Stimulated activated CD8-positive, alpha-beta memory T cell treated with anti-CD3 and anti-CD28 coated beads, Interleukin-7, amount 100 ng/mL, for 24 hours (primary cell): ENCODE data around the gene ATP6V1E1.
"Not testable (repeated sequence)": the region's sequence is repeated elsewhere in the genome, so short reads cannot be mapped to it uniquely, and the experiment has no call there.

Experiments used
- DNase-seq: peaks from one replicate; pipeline ENCODE4 v3.0.0-alpha.2; 2020; ENCODE audit warnings: low read depth

The ATP6V1E1 gene

GRCh38 chr22:17628406-17629172 lies at the start of gene ATP6V1E1:
Gene ATP6V1E1, minus strand, starts transcription at chr22:17628749. Its CDS starts 114 bp downstream, at chr22:17628635.
- peak; percentile 96 for DNase-seq

GRCh38 chr22:17675584-17675983 lies 47.0 kb upstream of the ATP6V1E1 start:
- no peak for DNase-seq

GRCh38 chr22:17674152-17674551 lies 45.6 kb upstream of the ATP6V1E1 start:
- DNase-seq, result no peak

GRCh38 chr22:17672417-17672991 lies 44.0 kb upstream of the ATP6V1E1 start:
- DNase-seq, result no peak

GRCh38 chr22:17671521-17672092 lies 43.1 kb upstream of the ATP6V1E1 start:
- not testable (repeated sequence) for DNase-seq

GRCh38 chr22:17665854-17666253 lies 37.3 kb upstream of the ATP6V1E1 start:
- DNase-seq, result no peak

- no peak for DNase-seq
Measured at GRCh38 chr22:17665248-17665647, 36.7 kb upstream of the ATP6V1E1 start.

GRCh38 chr22:17664414-17665055 lies 36.0 kb upstream of the ATP6V1E1 start:
- no peak for DNase-seq

- no peak for DNase-seq
Measured at GRCh38 chr22:17656870-17657395, 28.4 kb upstream of the ATP6V1E1 start.

GRCh38 chr22:17655289-17655688 lies 26.7 kb upstream of the ATP6V1E1 start:
- no peak for DNase-seq

- DNase-seq, result no peak
Measured at GRCh38 chr22:17648569-17648968, 20.0 kb upstream of the ATP6V1E1 start.

- DNase-seq, result no peak
Measured at GRCh38 chr22:17647991-17648390, 19.4 kb upstream of the ATP6V1E1 start.

GRCh38 chr22:17647452-17647851 lies 18.9 kb upstream of the ATP6V1E1 start:
- DNase-seq, result no peak

GRCh38 chr22:17642357-17642756 lies 13.8 kb upstream of the ATP6V1E1 start:
- not testable (repeated sequence) for DNase-seq

- no peak for DNase-seq
Measured at GRCh38 chr22:17641269-17641668, 12.7 kb upstream of the ATP6V1E1 start.

GRCh38 chr22:17639247-17639741 lies 10.7 kb upstream of the ATP6V1E1 start:
- no peak for DNase-seq

GRCh38 chr22:17638432-17639246 lies 10.1 kb upstream of the ATP6V1E1 start, which contains the start of gene BCL2L13:
Gene BCL2L13, plus strand, starts transcription at chr22:17638757. Its CDS starts 16,955 bp downstream, at chr22:17655712.
- peak; percentile 75 for DNase-seq

GRCh38 chr22:17638182-17638431 lies 9.6 kb upstream of the ATP6V1E1 start:
- no peak for DNase-seq

- no peak for DNase-seq
Measured at GRCh38 chr22:17637490-17638181, 9.1 kb upstream of the ATP6V1E1 start.

- not testable (repeated sequence) for DNase-seq
Measured at GRCh38 chr22:17636850-17637249, 8.3 kb upstream of the ATP6V1E1 start.

GRCh38 chr22:17634696-17635095 lies 6.1 kb upstream of the ATP6V1E1 start:
- no peak for DNase-seq
